Fibroblast of lung (primary cell): ENCODE data around the gene FAM131A.

Experiments
- EZH2 ChIP-seq: IDR thresholded peaks from 2 replicates; pipeline ENCODE4 v1.5.1; 2012; ENCODE audit warnings: low read length, control low read depth, mild to moderate bottlenecking; ENCODE audit errors: missing control alignments
- TF ChIP-seq, protein P1 (sequence below), 2 donors: IDR thresholded peaks in 1 of 2; conservative IDR thresholded peaks in 1 of 2; 1 replicate in 1 of 2; 2 replicates in 1 of 2; pipeline ENCODE4 v1.5.1; 2011 to 2012; ENCODE audit warnings: low read length in 2 of 2, control low read depth in 1 of 2, inconsistent platforms in 1 of 2, low read depth in 1 of 2, mild to moderate bottlenecking in 1 of 2

DNA sequence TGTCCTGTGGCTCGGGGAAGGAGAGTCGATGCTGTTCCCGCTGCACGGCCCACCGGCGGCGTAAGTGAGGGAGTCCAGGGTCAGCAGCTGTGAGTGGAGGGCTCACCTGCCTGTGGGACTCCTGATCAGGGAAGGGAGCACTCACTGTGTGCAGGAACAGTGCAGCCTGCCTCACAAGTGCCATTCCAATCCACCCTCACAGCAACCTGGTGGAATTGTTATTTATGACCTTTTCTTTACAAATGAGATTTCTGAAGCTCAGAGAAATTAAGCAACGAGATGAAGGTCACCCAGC lies 51.5 kb downstream of the FAM131A start:
- TF ChIP-seq, protein P1, sequence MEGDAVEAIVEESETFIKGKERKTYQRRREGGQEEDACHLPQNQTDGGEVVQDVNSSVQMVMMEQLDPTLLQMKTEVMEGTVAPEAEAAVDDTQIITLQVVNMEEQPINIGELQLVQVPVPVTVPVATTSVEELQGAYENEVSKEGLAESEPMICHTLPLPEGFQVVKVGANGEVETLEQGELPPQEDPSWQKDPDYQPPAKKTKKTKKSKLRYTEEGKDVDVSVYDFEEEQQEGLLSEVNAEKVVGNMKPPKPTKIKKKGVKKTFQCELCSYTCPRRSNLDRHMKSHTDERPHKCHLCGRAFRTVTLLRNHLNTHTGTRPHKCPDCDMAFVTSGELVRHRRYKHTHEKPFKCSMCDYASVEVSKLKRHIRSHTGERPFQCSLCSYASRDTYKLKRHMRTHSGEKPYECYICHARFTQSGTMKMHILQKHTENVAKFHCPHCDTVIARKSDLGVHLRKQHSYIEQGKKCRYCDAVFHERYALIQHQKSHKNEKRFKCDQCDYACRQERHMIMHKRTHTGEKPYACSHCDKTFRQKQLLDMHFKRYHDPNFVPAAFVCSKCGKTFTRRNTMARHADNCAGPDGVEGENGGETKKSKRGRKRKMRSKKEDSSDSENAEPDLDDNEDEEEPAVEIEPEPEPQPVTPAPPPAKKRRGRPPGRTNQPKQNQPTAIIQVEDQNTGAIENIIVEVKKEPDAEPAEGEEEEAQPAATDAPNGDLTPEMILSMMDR (conservative IDR thresholded peaks at IDR 0.05 in 1 of 2, IDR thresholded peaks at IDR 0.05 in 1 of 2; ENCODE audit: low read depth in 1 of 2, low read length in 2 of 2): no peak
- no peak for TF ChIP-seq EZH2
